ENCODE data around the gene NDUFAF7.
A peak's percentile ranks its signal among the peaks of the same experiment; 100 is the strongest.
"Not testable (repeated sequence)": the region's sequence is repeated elsewhere in the genome, so short reads cannot be mapped to it uniquely, and the experiment has no call there.

NDUFAF7 gene

DNA sequence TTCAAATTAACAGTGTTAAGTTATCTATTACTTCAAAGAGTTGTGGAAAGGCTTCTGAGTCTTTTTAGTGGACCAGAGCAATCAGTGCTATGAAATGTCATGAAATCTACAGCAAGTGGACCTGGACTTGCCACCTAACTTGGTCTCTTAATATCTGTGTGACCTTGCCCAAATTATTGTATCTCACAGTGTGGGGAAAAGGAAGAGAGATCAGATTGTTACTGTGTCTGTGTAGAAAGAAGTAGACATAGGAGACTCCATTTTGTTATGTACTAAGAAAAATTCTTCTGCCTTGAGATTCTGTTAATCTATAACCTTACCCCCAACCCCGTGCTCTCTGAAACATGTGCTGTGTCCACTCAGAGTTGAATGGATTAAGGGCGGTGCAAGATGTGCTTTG, 6.3 kb upstream of the NDUFAF7 start:
- no CpG with 5 or more reads among the region's 2 CpGs for WGBS (ENCODE audit: extremely low coverage, insufficient coverage, insufficient read length)
- H3K4me2 ChIP-seq (ENCODE audit: low read length); H4K8ac ChIP-seq (ENCODE audit: low read depth, low read length); H3K4me1 ChIP-seq (ENCODE audit: control insufficient read depth in 1 of 2, insufficient read depth in 2 of 2, low read length in 2 of 2); H3K14ac ChIP-seq (ENCODE audit: low read length); H3K79me1 ChIP-seq (ENCODE audit: low read length); DNase-seq; H3K27me3 ChIP-seq (ENCODE audit: insufficient read depth, low read length); H4K12ac ChIP-seq (ENCODE audit: low read depth, low read length); H2AK5ac ChIP-seq (ENCODE audit: low read length); H3K27ac ChIP-seq (ENCODE audit: low read depth, low read length); H4K91ac ChIP-seq (ENCODE audit: low read depth, low read length); H3K23ac ChIP-seq (ENCODE audit: low read length); H3K4ac ChIP-seq (ENCODE audit: low read depth, low read length); H3K4me3 ChIP-seq (ENCODE audit: low read depth, low read length); H2BK12ac ChIP-seq (ENCODE audit: low read length); H3K18ac ChIP-seq (ENCODE audit: low read length); H2BK5ac ChIP-seq (ENCODE audit: low read depth, low read length, poor library complexity); H2BK120ac ChIP-seq (ENCODE audit: insufficient read depth, low read length, poor library complexity); H3K79me2 ChIP-seq (ENCODE audit: control insufficient read depth, insufficient read depth, low read length, poor library complexity); H3K9me3 ChIP-seq (ENCODE audit: insufficient read depth, low read depth, low read length); H3K9ac ChIP-seq (ENCODE audit: low read length); H2AFZ ChIP-seq (ENCODE audit: insufficient read depth, low read length, poor library complexity): not testable (repeated sequence)
- peaks cover 8 to 21% of the 10 kb centered on the region in 2 experiments for H3K36me3 ChIP-seq (ENCODE audit: control insufficient read depth in 1 of 2, insufficient read depth in 2 of 2, low read length in 2 of 2)

DNA sequence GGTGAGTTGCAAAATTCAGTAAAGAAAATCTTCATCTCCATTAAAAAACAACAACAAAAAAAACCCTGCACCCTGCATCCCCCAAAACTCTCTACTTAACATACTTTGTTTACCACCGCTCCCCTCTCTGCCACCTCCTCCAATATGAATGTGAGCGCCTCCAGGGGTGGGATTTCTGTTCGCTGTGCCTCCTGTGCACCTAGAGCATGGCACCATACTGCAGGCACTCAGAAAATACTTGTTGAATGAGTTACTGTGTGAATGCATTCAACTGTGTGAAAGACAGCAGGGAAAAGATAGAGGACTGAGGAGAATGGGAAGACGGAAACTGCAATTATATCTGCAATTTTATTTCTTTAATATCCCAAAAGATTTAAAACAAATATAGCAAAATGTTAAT, 4.6 kb upstream of the NDUFAF7 start:
- H4K91ac ChIP-seq (ENCODE audit: low read depth, low read length): no peak overlapping the region
- H4K8ac ChIP-seq (ENCODE audit: low read depth, low read length): no peak overlapping the region
- no peak overlapping the region for H3K27ac ChIP-seq (ENCODE audit: low read depth, low read length)
- no peak overlapping the region for H2AFZ ChIP-seq (ENCODE audit: insufficient read depth, low read length, poor library complexity)
- no peak overlapping the region for H3K23ac ChIP-seq (ENCODE audit: low read length)
- WGBS (ENCODE audit: extremely low coverage, insufficient coverage, insufficient read length): no CpG with 5 or more reads among the region's 4 CpGs
- H2BK5ac ChIP-seq (ENCODE audit: low read depth, low read length, poor library complexity): no peak overlapping the region
- H3K79me1 ChIP-seq (ENCODE audit: low read length): peaks cover 8% of the 10 kb centered on the region
- no peak overlapping the region for H3K4me2 ChIP-seq (ENCODE audit: low read length)
- no peak for DNase-seq
- peaks cover 0 to 2% of the 10 kb centered on the region in 2 experiments for H3K4me1 ChIP-seq (ENCODE audit: control insufficient read depth in 1 of 2, insufficient read depth in 2 of 2, low read length in 2 of 2)
- H3K9ac ChIP-seq (ENCODE audit: low read length): no peak overlapping the region
- H3K14ac ChIP-seq (ENCODE audit: low read length): no peak overlapping the region
- no peaks in the 10 kb centered on the region for H3K27me3 ChIP-seq (ENCODE audit: insufficient read depth, low read length)
- no peak overlapping the region for H2BK120ac ChIP-seq (ENCODE audit: insufficient read depth, low read length, poor library complexity)
- no peak overlapping the region for H4K12ac ChIP-seq (ENCODE audit: low read depth, low read length)
- no peak overlapping the region for H3K4ac ChIP-seq (ENCODE audit: low read depth, low read length)
- H2BK12ac ChIP-seq (ENCODE audit: low read length): no peak overlapping the region
- no peak overlapping the region for H3K18ac ChIP-seq (ENCODE audit: low read length)
- H3K79me2 ChIP-seq (ENCODE audit: control insufficient read depth, insufficient read depth, low read length, poor library complexity): peaks cover 17% of the 10 kb centered on the region
- peaks cover 3 to 13% of the 10 kb centered on the region in 2 experiments for H3K36me3 ChIP-seq (ENCODE audit: control insufficient read depth in 1 of 2, insufficient read depth in 2 of 2, low read length in 2 of 2)
- H3K9me3 ChIP-seq (ENCODE audit: insufficient read depth, low read depth, low read length): no peaks in the 10 kb centered on the region
- no peak overlapping the region for H2AK5ac ChIP-seq (ENCODE audit: low read length)
- no peak overlapping the region for H3K4me3 ChIP-seq (ENCODE audit: low read depth, low read length)

DNA sequence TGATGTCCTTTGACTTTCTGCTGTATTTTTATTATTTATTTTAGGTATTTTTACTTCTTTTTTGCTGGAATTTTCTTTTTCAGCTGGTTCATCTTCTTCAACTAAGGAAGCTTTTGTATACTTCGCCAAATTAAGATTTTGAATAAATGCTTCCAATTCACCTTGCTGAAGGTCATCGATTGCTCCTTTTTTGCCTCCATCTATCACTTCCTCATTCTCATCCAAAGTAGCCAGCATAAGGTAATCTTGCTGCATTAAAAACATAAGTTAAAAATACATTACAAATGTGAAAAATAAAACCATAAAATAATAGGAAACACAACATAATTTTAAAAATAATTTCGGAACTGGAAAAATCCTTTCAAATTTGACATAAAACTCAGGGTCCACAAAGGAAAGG, 2.7 kb upstream of the NDUFAF7 start:
- H4K12ac ChIP-seq (ENCODE audit: low read depth, low read length): no peak overlapping the region
- no peak overlapping the region for H2BK120ac ChIP-seq (ENCODE audit: insufficient read depth, low read length, poor library complexity)
- H4K8ac ChIP-seq (ENCODE audit: low read depth, low read length): no peak overlapping the region
- no peak overlapping the region for H2AK5ac ChIP-seq (ENCODE audit: low read length)
- H2BK12ac ChIP-seq (ENCODE audit: low read length): no peak overlapping the region
- H3K9ac ChIP-seq (ENCODE audit: low read length): no peak overlapping the region
- no peak overlapping the region for H2AFZ ChIP-seq (ENCODE audit: insufficient read depth, low read length, poor library complexity)
- H3K4me3 ChIP-seq (ENCODE audit: low read depth, low read length): no peak overlapping the region
- H3K27me3 ChIP-seq (ENCODE audit: insufficient read depth, low read length): no peaks in the 10 kb centered on the region
- no peak overlapping the region for H3K4ac ChIP-seq (ENCODE audit: low read depth, low read length)
- H3K14ac ChIP-seq (ENCODE audit: low read length): no peak overlapping the region
- no peak overlapping the region for H3K23ac ChIP-seq (ENCODE audit: low read length)
- no peak overlapping the region for H3K4me2 ChIP-seq (ENCODE audit: low read length)
- no peak for DNase-seq
- no peak overlapping the region for H3K18ac ChIP-seq (ENCODE audit: low read length)
- H4K91ac ChIP-seq (ENCODE audit: low read depth, low read length): no peak overlapping the region
- H2BK5ac ChIP-seq (ENCODE audit: low read depth, low read length, poor library complexity): no peak overlapping the region
- H3K36me3 ChIP-seq (ENCODE audit: control insufficient read depth in 1 of 2, insufficient read depth in 2 of 2, low read length in 2 of 2): peaks cover 2 to 10% of the 10 kb centered on the region in 2 experiments
- no peak overlapping the region for H3K27ac ChIP-seq (ENCODE audit: low read depth, low read length)
- H3K9me3 ChIP-seq (ENCODE audit: insufficient read depth, low read depth, low read length): no peaks in the 10 kb centered on the region
- peaks cover 8% of the 10 kb centered on the region for H3K79me1 ChIP-seq (ENCODE audit: low read length)
- H3K4me1 ChIP-seq (ENCODE audit: control insufficient read depth in 1 of 2, insufficient read depth in 2 of 2, low read length in 2 of 2): peaks cover 7 to 8% of the 10 kb centered on the region in 2 experiments
- H3K79me2 ChIP-seq (ENCODE audit: control insufficient read depth, insufficient read depth, low read length, poor library complexity): peaks cover 24% of the 10 kb centered on the region
- WGBS (ENCODE audit: extremely low coverage, insufficient coverage, insufficient read length): no CpG with 5 or more reads among the region's 3 CpGs

DNA sequence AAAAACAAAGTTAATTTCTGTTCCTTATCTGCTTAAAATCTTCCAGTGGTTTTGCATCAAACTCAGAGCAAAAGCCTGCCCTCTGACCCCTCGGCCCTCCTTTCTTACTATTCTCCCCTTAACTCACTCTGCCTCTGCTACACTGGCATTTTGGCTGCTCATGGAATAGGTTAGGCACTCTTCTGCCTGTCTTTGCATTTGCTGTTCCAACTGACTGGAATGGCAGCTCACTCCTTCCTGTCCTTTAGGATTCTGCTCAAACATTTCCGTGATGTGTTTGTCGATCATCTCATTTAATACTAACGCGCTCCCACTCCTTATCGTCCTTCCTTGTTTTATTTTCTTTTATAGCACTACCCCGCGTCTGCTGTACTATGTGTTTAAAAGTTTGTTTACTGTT, 877 bp upstream of the NDUFAF7 start:
- no CpG with 5 or more reads among the region's 8 CpGs for WGBS (ENCODE audit: extremely low coverage, insufficient coverage, insufficient read length)
- Histone ChIP-seq H4K12ac (ENCODE audit: low read depth, low read length) (no peak overlapping the region), H3K4ac (ENCODE audit: low read depth, low read length) (peak overlapping the region; percentile 13), H3K4me2 (ENCODE audit: low read length) (peak overlapping the region; percentile 84), H3K4me1 (ENCODE audit: control insufficient read depth in 1 of 2, insufficient read depth in 2 of 2, low read length in 2 of 2) (peaks cover 7 to 8% of the 10 kb centered on the region in 2 experiments), H4K91ac (ENCODE audit: low read depth, low read length) (no peak overlapping the region), H2BK12ac (ENCODE audit: low read length) (no peak overlapping the region), H3K9me3 (ENCODE audit: insufficient read depth, low read depth, low read length) (no peaks in the 10 kb centered on the region), H3K23ac (ENCODE audit: low read length) (no peak overlapping the region), H3K27ac (ENCODE audit: low read depth, low read length) (no peak overlapping the region), H2BK120ac (ENCODE audit: insufficient read depth, low read length, poor library complexity) (no peak overlapping the region), H2BK5ac (ENCODE audit: low read depth, low read length, poor library complexity) (no peak overlapping the region), H3K9ac (ENCODE audit: low read length) (peak overlapping the region; percentile 62), H3K14ac (ENCODE audit: low read length) (no peak overlapping the region), H2AFZ (ENCODE audit: insufficient read depth, low read length, poor library complexity) (no peak overlapping the region), H3K18ac (ENCODE audit: low read length) (no peak overlapping the region), H2AK5ac (ENCODE audit: low read length) (no peak overlapping the region), H3K27me3 (ENCODE audit: insufficient read depth, low read length) (no peaks in the 10 kb centered on the region), H3K79me2 (ENCODE audit: control insufficient read depth, insufficient read depth, low read length, poor library complexity) (peaks cover 24% of the 10 kb centered on the region), H3K4me3 (ENCODE audit: low read depth, low read length) (no peak overlapping the region), H3K79me1 (ENCODE audit: low read length) (peaks cover 8% of the 10 kb centered on the region), H3K36me3 (ENCODE audit: control insufficient read depth in 1 of 2, insufficient read depth in 2 of 2, low read length in 2 of 2) (peaks cover 2 to 13% of the 10 kb centered on the region in 2 experiments), H4K8ac (ENCODE audit: low read depth, low read length) (no peak overlapping the region)
- DNase-seq: no peak

Data from trophoblast cell (in vitro differentiated cells and primary cell).